NCI-H2107 treated with DMSO at 0.1 percent for 48 hours (cell line): ENCODE data around the gene SMURF1.

Source experiments
- DNase-seq: peaks from one replicate; lab custom pipeline; 2025; ENCODE audit not compliant: unreplicated experiment; lab: John Stamatoyannopoulos, UW

Gene SMURF1

DNA sequence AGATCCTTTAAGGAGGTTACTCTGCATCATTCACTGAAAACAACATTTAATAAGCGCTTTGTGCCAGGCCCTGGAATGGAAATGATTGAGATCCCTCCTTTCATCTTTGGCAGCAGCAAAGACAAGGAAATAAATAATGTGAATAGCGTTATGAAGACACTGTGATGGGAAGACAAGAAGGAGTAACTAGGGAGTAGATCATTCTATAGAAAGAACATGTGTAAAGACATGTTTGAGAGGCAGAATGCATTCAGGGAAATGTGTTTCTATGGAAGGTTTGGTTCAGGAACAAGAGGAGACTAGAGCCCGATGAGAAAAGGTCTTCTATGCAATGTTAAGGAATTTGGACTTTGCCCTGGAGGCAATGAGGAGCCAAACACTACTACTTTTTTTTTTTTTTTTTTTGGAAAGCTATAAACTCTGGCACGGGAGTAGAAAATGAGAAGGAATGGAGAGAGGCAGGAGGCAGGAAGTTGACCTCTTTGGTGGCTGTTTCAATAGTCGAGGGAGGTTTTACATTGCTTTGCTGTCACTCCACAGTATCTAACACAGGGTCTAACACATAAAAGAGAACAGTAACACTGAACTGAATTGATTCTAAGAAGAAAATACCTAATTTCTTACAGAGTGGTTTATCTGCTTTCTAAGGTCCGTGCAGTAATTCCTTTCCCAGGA lies 44.9 kb downstream of the SMURF1 start:
- no peak for DNase-seq

GRCh38 chr7:99098286-99098823 lies 45.6 kb downstream of the SMURF1 start:
- DNase-seq = no peak

GRCh38 chr7:99097730-99098129 lies 46.2 kb downstream of the SMURF1 start:
- no peak for DNase-seq

DNA sequence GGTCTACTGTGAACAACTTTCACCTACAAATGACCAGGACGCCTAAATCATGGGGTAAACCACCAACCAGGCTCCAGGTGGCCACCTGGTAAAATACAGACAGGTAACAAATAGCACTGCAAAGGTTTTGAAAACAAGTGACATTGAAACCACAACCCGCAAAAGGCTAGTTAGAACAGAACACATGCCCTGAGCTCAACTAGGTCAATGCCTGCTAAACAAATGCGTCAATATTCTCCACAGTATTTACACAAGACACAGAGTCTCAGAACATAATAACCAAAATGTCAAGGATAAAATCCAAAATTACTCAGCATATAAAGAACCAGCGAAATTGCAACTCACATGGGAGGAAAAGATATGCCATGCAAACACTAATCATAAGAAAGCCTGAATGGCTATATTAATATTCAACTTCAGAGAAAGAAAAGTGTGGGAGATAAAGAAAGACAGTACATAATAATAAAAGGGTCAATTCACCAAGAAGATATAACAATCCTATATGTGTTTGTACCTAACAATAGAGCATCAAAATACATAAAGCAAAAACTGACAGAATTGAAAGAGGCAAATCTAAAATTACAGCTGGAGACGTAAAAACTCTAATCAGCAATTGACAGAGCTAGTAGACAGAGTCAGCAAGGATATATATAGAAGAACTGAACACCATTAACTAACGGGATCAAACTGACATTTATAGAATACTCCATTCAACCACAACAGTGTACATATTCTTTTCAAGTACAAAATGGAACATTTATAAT lies 47.6 kb downstream of the SMURF1 start:
- DNase-seq = peak; percentile 76

GRCh38 chr7:99095698-99096097 lies 48.2 kb downstream of the SMURF1 start:
- DNase-seq = no peak

DNA sequence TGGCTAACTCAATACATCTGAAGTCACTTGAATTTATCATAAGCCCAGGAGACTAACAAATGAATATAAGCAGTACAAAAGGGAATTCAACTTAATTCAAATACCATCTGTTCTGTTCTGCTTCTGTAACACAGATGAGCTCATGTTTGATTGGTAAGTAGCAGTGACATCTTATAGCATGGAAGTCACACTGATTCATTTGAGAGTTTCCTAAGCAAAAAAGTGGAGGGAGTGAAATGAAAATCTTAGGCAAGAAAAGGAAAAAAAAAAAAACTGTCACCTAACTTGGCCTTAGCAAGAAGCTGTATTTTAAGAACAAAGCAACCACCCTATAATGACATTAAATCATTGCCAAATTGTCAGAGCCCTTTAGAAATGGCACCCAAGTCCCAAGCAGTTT lies 49.5 kb downstream of the SMURF1 start:
- no peak for DNase-seq

- peak; percentile 82 for DNase-seq
Measured at GRCh38 chr7:99092064-99092720, 51.7 kb downstream of the SMURF1 start.

DNA sequence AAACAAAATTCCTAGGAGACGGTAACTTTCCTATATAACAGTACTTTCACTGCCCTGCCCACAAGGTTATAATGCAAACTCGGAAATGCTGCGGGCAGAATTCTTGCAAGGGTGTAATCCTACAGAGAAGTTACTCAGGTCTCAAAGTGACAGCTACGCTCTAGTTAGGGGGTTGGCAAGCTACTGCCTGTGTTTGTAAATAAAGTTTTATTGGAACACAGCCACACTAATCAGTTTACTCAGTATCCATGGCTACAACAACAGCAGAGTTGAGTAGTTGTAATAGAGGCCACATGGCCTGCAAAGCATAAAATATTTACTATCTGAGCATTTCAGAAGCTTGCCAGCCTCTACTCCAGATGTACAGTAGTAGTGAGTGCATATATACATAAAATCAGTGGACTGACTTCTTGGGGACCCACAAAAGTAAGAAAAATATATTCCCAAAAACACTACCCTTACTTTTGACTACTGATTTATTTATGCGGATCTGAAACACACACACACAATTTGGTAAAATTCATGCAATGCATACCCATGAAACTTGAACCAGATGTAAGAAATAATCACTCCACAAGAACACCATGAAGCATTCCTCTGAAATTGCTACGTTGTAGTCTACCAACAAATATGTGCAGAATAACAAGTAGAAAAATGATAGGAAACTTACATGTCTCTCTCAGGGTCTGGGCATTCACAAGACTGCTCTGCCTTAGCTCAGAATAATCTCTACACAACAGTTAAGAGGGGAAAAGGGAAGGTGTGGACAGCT lies 53.0 kb downstream of the SMURF1 start:
- no peak for DNase-seq

GRCh38 chr7:99089914-99090629 lies 53.8 kb downstream of the SMURF1 start:
- DNase-seq = no peak

GRCh38 chr7:99086944-99087343 lies 57.0 kb downstream of the SMURF1 start:
- DNase-seq = no peak

- DNase-seq = no peak
Measured at GRCh38 chr7:99086532-99086931, 57.4 kb downstream of the SMURF1 start.

- no peak for DNase-seq
Measured at GRCh38 chr7:99083733-99084132, 60.2 kb downstream of the SMURF1 start.

- no peak for DNase-seq
Measured at GRCh38 chr7:99083068-99083651, 60.7 kb downstream of the SMURF1 start.

GRCh38 chr7:99080679-99081078 lies 63.2 kb downstream of the SMURF1 start:
- DNase-seq = no peak

DNA sequence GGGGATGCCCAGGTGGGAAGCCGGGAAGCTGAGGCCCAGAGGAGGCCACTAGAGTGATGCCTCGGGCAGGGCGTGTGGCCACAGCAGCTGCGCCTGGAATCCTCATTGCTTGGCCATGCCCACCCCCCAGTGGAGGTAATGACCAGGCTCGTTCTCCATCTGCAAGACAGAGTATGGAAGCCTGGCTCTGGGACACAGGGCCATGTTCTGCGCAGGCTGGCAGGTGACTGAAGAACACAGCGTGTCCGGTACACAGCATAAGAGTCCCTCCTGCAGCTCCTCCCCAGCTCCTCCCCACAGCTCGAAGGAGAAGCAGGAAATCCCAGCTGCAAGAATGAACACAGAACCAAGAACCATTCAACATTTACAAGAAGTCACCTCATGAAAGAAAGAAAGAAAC lies 64.8 kb downstream of the SMURF1 start:
- DNase-seq = no peak

GRCh38 chr7:99078416-99078815 lies 65.5 kb downstream of the SMURF1 start:
- no peak for DNase-seq

GRCh38 chr7:99076615-99077014 lies 67.3 kb downstream of the SMURF1 start:
- no peak for DNase-seq

- no peak for DNase-seq
Measured at GRCh38 chr7:99073839-99074446, 70.0 kb downstream of the SMURF1 start.

- no peak for DNase-seq
Measured at GRCh38 chr7:99072126-99072525, 71.8 kb downstream of the SMURF1 start.

- DNase-seq = no peak
Measured at GRCh38 chr7:99070361-99070760, 73.5 kb downstream of the SMURF1 start.
